PC-3 (cell line): ENCODE measurements around the gene LIPA. TPM values are rescaled to one million over a fixed set of nuclear protein-coding genes. Genes with fewer than 3 reads are reported as not detected.

Experiments
- ATAC-seq: fragments of 200-7000 bp; cut with Tn5 transposase; 2 replicates; pipeline ENCODE4 v1.9.1; 2020; ENCODE audit warnings: mild to moderate bottlenecking, moderate library complexity
- BruUV-seq: library from RNA; stranded (reverse); fragments of 400-500 nt; replicated peaks from 2 replicates; lab custom pipeline; 2021; lab: Mats Ljungman, UMichigan
- CTCF ChIA-PET: fragments of 300-600 bp; sonication (Branson Sonifier 250); formaldehyde crosslinking; loops from one replicate; lab custom pipeline; 2022; ENCODE audit warnings: antibody characterized with exemption; lab: Charles Lee
- POLR2A ChIA-PET: fragments of 300-600 bp; sonication (Branson Sonifier 250); formaldehyde crosslinking; loops from one replicate; lab custom pipeline; 2022; ENCODE audit warnings: antibody characterized with exemption; ENCODE audit not compliant: unreplicated experiment; lab: Charles Lee
- DNase-seq: peaks from one replicate; pipeline ENCODE4 v3.0.0-alpha.2; 2015
- H2AFZ ChIP-seq: fragments of 300-600 bp; sonication (generic); 2 replicates; pipeline ENCODE4 v1.6.0; 2016; ENCODE audit warnings: antibody characterized with exemption, low read length
- H3F3A ChIP-seq: fragments of 300-600 bp; sonication (generic); one replicate; pipeline ENCODE4 v1.6.0; 2017; ENCODE audit warnings: antibody characterized with exemption, low read length, control low read depth, mild to moderate bottlenecking; ENCODE audit not compliant: unreplicated experiment
- H3K27ac ChIP-seq: fragments of 300-600 bp; sonication (generic); 2 replicates; pipeline ENCODE4 v1.5.1; 2016; ENCODE audit warnings: mild to moderate bottlenecking, low read length
- H3K27me3 ChIP-seq: fragments of 300-600 bp; sonication (generic); 2 replicates; pipeline ENCODE4 v1.6.1; 2016; ENCODE audit warnings: low read length, mixed read lengths
- H3K36me3 ChIP-seq: fragments of 300-600 bp; sonication (generic); 2 replicates; pipeline ENCODE4 v1.6.1; 2016; ENCODE audit warnings: low read depth, mixed run types, low read length, mixed read lengths
- H3K4me1 ChIP-seq: fragments of 300-600 bp; sonication (generic); 2 replicates; pipeline ENCODE4 v1.5.1; 2016; ENCODE audit warnings: low read length; ENCODE audit not compliant: insufficient read depth
- H3K4me2 ChIP-seq: fragments of 300-600 bp; sonication (generic); 2 replicates; pipeline ENCODE4 v1.6.0; 2016; ENCODE audit warnings: low read length
- H3K4me3 ChIP-seq: fragments of 300-600 bp; sonication (generic); 2 replicates; pipeline ENCODE4 v1.5.1; 2016; ENCODE audit warnings: mild to moderate bottlenecking, low read length, mixed read lengths
- H3K79me2 ChIP-seq: fragments of 300-600 bp; sonication (generic); 2 replicates; pipeline ENCODE4 v1.6.1; 2017; ENCODE audit warnings: low read length, mixed read lengths
- H3K9ac ChIP-seq: fragments of 300-600 bp; sonication (generic); 2 replicates; pipeline ENCODE4 v1.6.0; 2016; ENCODE audit warnings: mild to moderate bottlenecking, low read length
- H3K9me2 ChIP-seq: fragments of 300-600 bp; sonication (generic); replicated peaks from 2 replicates; pipeline ENCODE4 v1.6.1; 2016; ENCODE audit warnings: mixed run types, low read length, mixed read lengths
- H3K9me3 ChIP-seq: fragments of 300-600 bp; sonication (generic); 2 replicates; pipeline ENCODE4 v1.6.1; 2016; ENCODE audit warnings: low read length, mixed read lengths
- H4K20me1 ChIP-seq: fragments of 300-600 bp; sonication (generic); 2 replicates; pipeline ENCODE4 v1.6.1; 2016; ENCODE audit warnings: low read length, mixed read lengths
- CTCF ChIP-seq: fragments of 300-600 bp; sonication (generic); conservative IDR thresholded peaks from 2 replicates; pipeline ENCODE4 v1.5.1; 2017; ENCODE audit warnings: antibody characterized with exemption, low read depth, mild to moderate bottlenecking, low read length
- EZH2 ChIP-seq: fragments of 300-600 bp; sonication (generic); IDR thresholded peaks from one replicate; pipeline ENCODE4 v1.6.1; 2017; ENCODE audit warnings: antibody characterized with exemption, mild to moderate bottlenecking, low read length; ENCODE audit not compliant: unreplicated experiment
- EZH2phosphoT487 ChIP-seq: fragments of 300-600 bp; sonication (generic); IDR thresholded peaks from 2 replicates; pipeline ENCODE4 v1.6.1; 2018; ENCODE audit warnings: mild to moderate bottlenecking, antibody characterized with exemption, low read length, borderline replicate concordance
- intact Hi-C: fragments of 100-400 bp; cut with micrococcal nuclease; formaldehyde crosslinking; loops from 2 replicates; pipeline ENCODE4 v1.9.0; 2023
- total RNA-seq: library from RNA; depleted of rRNA; stranded (reverse); fragments of >200 nt; gene quantifications from 2 replicates; pipeline ENCODE4 v1.2.3, GENCODE V29; 2014

LIPA gene
- total RNA-seq, 1 experiment from 2014 or later = 55.7 TPM

- H3K36me3 ChIP-seq = peaks cover 10% of the 10 kb centered on the region; the same call in 1 of the 2 replicates
- H3K79me2 ChIP-seq = no peaks in the 10 kb centered on the region
- DNase-seq (no peak), ATAC-seq (no peak)
- BruUV-seq = no TSS peak
- H3K4me2 ChIP-seq = no peak overlapping the region
- intact Hi-C loops = no loop called here
- no peak overlapping the region for H3K9ac ChIP-seq
- ChIA-PET CTCF (no interaction called here), POLR2A (no interaction called here)
- no peak overlapping the region for H3K27ac ChIP-seq
- H3K4me3 ChIP-seq = no peak overlapping the region
- H3K4me1 ChIP-seq = no peaks in the 10 kb centered on the region
- no peaks in the 10 kb centered on the region for H4K20me1 ChIP-seq
- no peaks in the 10 kb centered on the region for H3K27me3 ChIP-seq
- no peak overlapping the region for H2AFZ ChIP-seq
- no peaks in the 10 kb centered on the region for H3F3A ChIP-seq
- no peaks in the 10 kb centered on the region for H3K9me3 ChIP-seq
- no peaks in the 10 kb centered on the region for H3K9me2 ChIP-seq
- TF ChIP-seq CTCF (no peak), EZH2 (no peak), EZH2phosphoT487 (no peak)
Observed at GRCh38 chr10:89238956-89239644, 12.5 kb downstream of the LIPA start.

- ATAC-seq (no peak), DNase-seq (no peak)
- H4K20me1 ChIP-seq = no peaks in the 10 kb centered on the region
- no peaks in the 10 kb centered on the region for H3K9me2 ChIP-seq
- no peaks in the 10 kb centered on the region for H3K9me3 ChIP-seq
- ChIA-PET POLR2A (no interaction called here), CTCF (no interaction called here)
- TF ChIP-seq EZH2 (no peak), CTCF (no peak), EZH2phosphoT487 (no peak)
- H3K9ac ChIP-seq = no peak overlapping the region
- H3K27me3 ChIP-seq = no peaks in the 10 kb centered on the region
- H3K4me2 ChIP-seq = no peak overlapping the region
- no peaks in the 10 kb centered on the region for H3K4me1 ChIP-seq
- peaks cover 10% of the 10 kb centered on the region; the same call in 1 of the 2 replicates for H3K36me3 ChIP-seq
- intact Hi-C loops = no loop called here
- no peak overlapping the region for H3K4me3 ChIP-seq
- BruUV-seq = no TSS peak
- no peak overlapping the region for H2AFZ ChIP-seq
- no peaks in the 10 kb centered on the region for H3F3A ChIP-seq
- H3K27ac ChIP-seq = no peak overlapping the region
- no peaks in the 10 kb centered on the region for H3K79me2 ChIP-seq
Observed at GRCh38 chr10:89237849-89238248, 13.7 kb downstream of the LIPA start.

- no TSS peak for BruUV-seq
- POLR2A ChIA-PET = no interaction called here
- intact Hi-C loops = no loop called here
Observed at GRCh38 chr10:89236226-89236797, 15.3 kb downstream of the LIPA start.

More at GRCh38 chr10:89236226-89236797, 15.3 kb downstream of the LIPA start:
- no peak overlapping the region for H3K4me3 ChIP-seq
- no peaks in the 10 kb centered on the region for H3F3A ChIP-seq
- H3K36me3 ChIP-seq = peaks cover 10% of the 10 kb centered on the region; the same call in 1 of the 2 replicates
- H3K9me2 ChIP-seq = no peaks in the 10 kb centered on the region
- H3K9ac ChIP-seq = no peak overlapping the region
- no peaks in the 10 kb centered on the region for H3K4me1 ChIP-seq
- no peaks in the 10 kb centered on the region for H3K9me3 ChIP-seq
- ATAC-seq (no peak), DNase-seq (no peak)
- H3K4me2 ChIP-seq = no peak overlapping the region
- H2AFZ ChIP-seq = no peak overlapping the region
- no peaks in the 10 kb centered on the region for H3K79me2 ChIP-seq
- no peaks in the 10 kb centered on the region for H3K27me3 ChIP-seq
- CTCF ChIA-PET = interaction anchor here (0.6 kb wide), 1 partner anchor 325 kb away, joined by 3 read pairs; no protein-coding TSS in a partner anchor
- H4K20me1 ChIP-seq = no peaks in the 10 kb centered on the region
- TF ChIP-seq EZH2 (no peak), CTCF (no peak), EZH2phosphoT487 (no peak)
- no peak overlapping the region for H3K27ac ChIP-seq
